GM12891 (cell line): ENCODE measurements around the gene GNAO1.

Source experiments
- POLR2A ChIP-seq: IDR thresholded peaks from 2 replicates; pipeline ENCODE4 v1.6.1; 2011; ENCODE audit warnings: low read depth, low read length, control low read depth
- POLR2AphosphoS5 ChIP-seq: IDR thresholded peaks from 2 replicates; pipeline ENCODE4 v1.6.1; 2011; ENCODE audit warnings: low read depth, low read length, control low read depth
- POU2F2 ChIP-seq: IDR thresholded peaks from 2 replicates; pipeline ENCODE4 v1.6.1; 2011; ENCODE audit warnings: low read depth, mild to moderate bottlenecking, control low read depth, low read length, moderate library complexity
- SPI1 ChIP-seq: IDR thresholded peaks from 2 replicates; pipeline ENCODE4 v1.6.1; 2011; ENCODE audit warnings: low read depth, low read length, control low read depth
- TAF1 ChIP-seq: IDR thresholded peaks from 2 replicates; pipeline ENCODE4 v1.6.1; 2011; ENCODE audit warnings: low read depth, low read length, control low read depth

- TF ChIP-seq POLR2A (no peak), POU2F2 (no peak), POLR2AphosphoS5 (no peak), SPI1 (no peak), TAF1 (no peak)
Measured at GRCh38 chr16:56320811-56321558, 129.7 kb downstream of the GNAO1 start.
